Keratinocyte (primary cell): Measurements from ENCODE around the gene FOXO1. TPM values are rescaled to one million over a fixed set of nuclear protein-coding genes. Genes with fewer than 3 reads are reported as not detected.

Source experiments
- DNase-seq: peaks from one replicate; pipeline ENCODE4 v3.0.0-alpha.2; 2011; ENCODE audit warnings: low read depth, missing footprints, low spot score
- FAIRE-seq: peaks from 2 replicates; lab custom pipeline; 2011; peaks lifted over from hg19 to GRCh38; lab: Jason Lieb, UNC
- H2AFZ ChIP-seq: 2 replicates; pipeline ENCODE4 v1.6.0; 2012; ENCODE audit warnings: low read length, control low read depth, inconsistent platforms; ENCODE audit not compliant: control insufficient read depth
- H3K27ac ChIP-seq: 2 replicates; pipeline ENCODE4 v1.5.1; 2011; ENCODE audit warnings: low read length; ENCODE audit not compliant: control insufficient read depth, insufficient read depth
- H3K27me3 ChIP-seq: 3 replicates; pipeline ENCODE4 v1.6.0; 2011; ENCODE audit warnings: low read length; ENCODE audit not compliant: control insufficient read depth, insufficient read depth; ENCODE audit errors: extremely low read depth
- H3K36me3 ChIP-seq, 2 experiments: 2 replicates in 1 of 2; 3 replicates in 1 of 2; pipeline ENCODE4 v1.5.1; 2011; ENCODE audit warnings: low read length in 2 of 2, mild to moderate bottlenecking in 1 of 2; ENCODE audit not compliant: control insufficient read depth in 2 of 2, insufficient read depth in 2 of 2; ENCODE audit errors: extremely low read depth in 1 of 2
- H3K4me1 ChIP-seq: 3 replicates; pipeline ENCODE4 v1.5.1; 2011; ENCODE audit warnings: low read length; ENCODE audit not compliant: control insufficient read depth, insufficient read depth; ENCODE audit errors: extremely low read depth
- H3K4me2 ChIP-seq: 3 replicates; pipeline ENCODE4 v1.6.0; 2011; ENCODE audit warnings: low read depth, low read length; ENCODE audit not compliant: control insufficient read depth, insufficient read depth; ENCODE audit errors: extremely low read depth
- H3K4me3 ChIP-seq, 3 experiments: fragments of 200-600 bp in 1 of 3; sonication (generic) in 1 of 3; 2 replicates in 2 of 3; 3 replicates in 1 of 3; pipeline ENCODE4 v1.5.1; 2011 to 2016; ENCODE audit warnings: low read length in 3 of 3, mild to moderate bottlenecking in 3 of 3, control low read depth in 2 of 3, inconsistent platforms in 1 of 3, low read depth in 1 of 3, mixed read lengths in 1 of 3, mixed run types in 1 of 3, moderate library complexity in 1 of 3; ENCODE audit not compliant: control insufficient read depth in 2 of 3, insufficient read depth in 2 of 3; ENCODE audit errors: extremely low read depth in 1 of 3
- H3K79me2 ChIP-seq: 2 replicates; pipeline ENCODE4 v1.6.0; 2012; ENCODE audit warnings: low read length; ENCODE audit not compliant: control insufficient read depth, insufficient read depth
- H3K9ac ChIP-seq: 3 replicates; pipeline ENCODE4 v1.6.0; 2011; ENCODE audit warnings: low read length; ENCODE audit not compliant: control insufficient read depth, insufficient read depth; ENCODE audit errors: extremely low read depth
- H3K9me1 ChIP-seq: 3 replicates; pipeline ENCODE4 v1.6.0; 2011; ENCODE audit warnings: low read length; ENCODE audit not compliant: control insufficient read depth, insufficient read depth; ENCODE audit errors: extremely low read depth
- H3K9me3 ChIP-seq: 2 replicates; pipeline ENCODE4 v1.5.1; 2012; ENCODE audit warnings: low read depth, low read length; ENCODE audit not compliant: control insufficient read depth
- H4K20me1 ChIP-seq: 3 replicates; pipeline ENCODE4 v1.6.0; 2011; ENCODE audit warnings: low read length; ENCODE audit not compliant: control insufficient read depth, insufficient read depth; ENCODE audit errors: extremely low read depth
- EZH2 ChIP-seq: IDR thresholded peaks from one replicate; pipeline ENCODE4 v1.6.1; 2012; ENCODE audit warnings: inconsistent platforms, mild to moderate bottlenecking, low read length, moderate library complexity
- dilution Hi-C: fragments of 300-500 bp; cut with MboI; formaldehyde crosslinking; loops from one replicate; pipeline ENCODE4 v1.7.0; 2020; ENCODE audit warnings: low sequenced_read_pairs; ENCODE audit not compliant: extremely low pct_ligation_motif_present
- polyA plus RNA-seq, 5 experiments: library from polyadenylated mRNA; depleted of rRNA in 3 of 5; stranded (reverse) in 3 of 5; stranded (forward) in 1 of 5; unstranded in 1 of 5; fragments of >200 nt; gene quantifications; 1 replicate in 1 of 5; 2 replicates in 3 of 5; 3 replicates in 1 of 5; pipeline versions ENCODE4 v1.2.1 to v1.2.3, GENCODE V29; 2011 to 2012; ENCODE audit warnings: missing spikeins in 2 of 5, low read depth in 1 of 5, low replicate concordance in 1 of 5
- TF ChIP-seq, protein P1 (sequence below), 3 experiments: IDR thresholded peaks in 1 of 3; conservative IDR thresholded peaks in 1 of 3; optimal IDR thresholded peaks in 1 of 3; 2 replicates in 2 of 3; 3 replicates in 1 of 3; pipeline versions ENCODE3 to v1.5.1; 2011; ENCODE audit warnings: low read length in 3 of 3, mild to moderate bottlenecking in 3 of 3, moderate library complexity in 2 of 3, control low read depth in 1 of 3, inconsistent platforms in 1 of 3; ENCODE audit not compliant: insufficient read depth in 2 of 3; ENCODE audit errors: extremely low read depth in 1 of 3

Gene FOXO1
- polyA plus RNA-seq, 1 donor (not counting 4 experiments of a cell fraction or from before 2014, with no cell fraction given), result 8.3 TPM

DNA sequence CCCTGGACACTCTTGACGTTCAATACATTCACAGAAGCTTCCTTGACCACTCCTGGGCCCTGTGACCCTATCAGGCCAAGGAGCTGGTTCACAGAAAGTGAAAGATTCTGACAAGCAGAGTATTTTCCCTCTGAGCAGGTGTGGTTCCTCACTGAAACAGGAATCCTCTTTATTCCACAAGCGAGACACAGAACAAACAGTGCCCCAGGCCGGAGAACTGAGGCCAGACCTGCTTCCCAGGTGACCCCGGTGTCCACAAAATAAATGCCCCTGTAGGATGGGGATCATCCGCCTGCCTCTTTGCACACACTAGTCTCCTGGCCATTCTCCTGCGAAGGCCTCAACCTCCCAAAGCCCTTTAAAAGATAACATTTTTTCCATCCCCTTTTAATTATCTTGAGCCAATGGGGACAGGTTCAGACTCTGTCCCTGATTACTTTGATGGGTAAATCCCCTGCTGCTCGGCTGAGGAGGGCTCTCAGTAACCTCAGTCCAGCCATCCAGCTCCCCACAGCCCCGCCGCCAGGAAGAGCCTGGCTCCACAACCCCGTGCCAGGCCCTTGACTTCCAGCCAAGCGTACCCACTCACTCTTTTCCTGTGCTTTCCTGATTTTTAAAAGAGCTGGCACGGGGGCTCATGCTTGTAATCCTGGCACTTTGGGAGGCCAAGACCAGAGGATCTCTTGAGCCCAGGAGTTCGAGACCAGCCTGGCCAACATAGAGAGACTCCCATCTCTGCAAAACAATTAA, 129.1 kb downstream of the FOXO1 start:
- Histone ChIP-seq H3K4me2 (no peak overlapping the region), H3K36me3 (no peaks in the 10 kb centered on the region), H4K20me1 (no peaks in the 10 kb centered on the region), H2AFZ (peak overlapping the region; percentile 82), H3K9me1 (no peaks in the 10 kb centered on the region), H3K9me3 (no peaks in the 10 kb centered on the region), H3K27ac (no peak overlapping the region), H3K27me3 (no peaks in the 10 kb centered on the region), H3K9ac (no peak overlapping the region), H3K4me3 (no peak overlapping the region), H3K4me1 (peaks cover 25% of the 10 kb centered on the region), H3K79me2 (no peaks in the 10 kb centered on the region)
- no peak for DNase-seq
- FAIRE-seq, result no peak
- no peak for TF ChIP-seq EZH2
- TF ChIP-seq, protein P1, sequence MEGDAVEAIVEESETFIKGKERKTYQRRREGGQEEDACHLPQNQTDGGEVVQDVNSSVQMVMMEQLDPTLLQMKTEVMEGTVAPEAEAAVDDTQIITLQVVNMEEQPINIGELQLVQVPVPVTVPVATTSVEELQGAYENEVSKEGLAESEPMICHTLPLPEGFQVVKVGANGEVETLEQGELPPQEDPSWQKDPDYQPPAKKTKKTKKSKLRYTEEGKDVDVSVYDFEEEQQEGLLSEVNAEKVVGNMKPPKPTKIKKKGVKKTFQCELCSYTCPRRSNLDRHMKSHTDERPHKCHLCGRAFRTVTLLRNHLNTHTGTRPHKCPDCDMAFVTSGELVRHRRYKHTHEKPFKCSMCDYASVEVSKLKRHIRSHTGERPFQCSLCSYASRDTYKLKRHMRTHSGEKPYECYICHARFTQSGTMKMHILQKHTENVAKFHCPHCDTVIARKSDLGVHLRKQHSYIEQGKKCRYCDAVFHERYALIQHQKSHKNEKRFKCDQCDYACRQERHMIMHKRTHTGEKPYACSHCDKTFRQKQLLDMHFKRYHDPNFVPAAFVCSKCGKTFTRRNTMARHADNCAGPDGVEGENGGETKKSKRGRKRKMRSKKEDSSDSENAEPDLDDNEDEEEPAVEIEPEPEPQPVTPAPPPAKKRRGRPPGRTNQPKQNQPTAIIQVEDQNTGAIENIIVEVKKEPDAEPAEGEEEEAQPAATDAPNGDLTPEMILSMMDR (optimal IDR thresholded peaks at IDR 0.05 in 1 of 3, IDR thresholded peaks at IDR 0.05 in 1 of 3, conservative IDR thresholded peaks at IDR 0.05 in 1 of 3; ENCODE audit: extremely low read depth in 1 of 3, insufficient read depth in 2 of 3, low read length in 3 of 3), result no peak
- dilution Hi-C loops, result no loop called here

DNA sequence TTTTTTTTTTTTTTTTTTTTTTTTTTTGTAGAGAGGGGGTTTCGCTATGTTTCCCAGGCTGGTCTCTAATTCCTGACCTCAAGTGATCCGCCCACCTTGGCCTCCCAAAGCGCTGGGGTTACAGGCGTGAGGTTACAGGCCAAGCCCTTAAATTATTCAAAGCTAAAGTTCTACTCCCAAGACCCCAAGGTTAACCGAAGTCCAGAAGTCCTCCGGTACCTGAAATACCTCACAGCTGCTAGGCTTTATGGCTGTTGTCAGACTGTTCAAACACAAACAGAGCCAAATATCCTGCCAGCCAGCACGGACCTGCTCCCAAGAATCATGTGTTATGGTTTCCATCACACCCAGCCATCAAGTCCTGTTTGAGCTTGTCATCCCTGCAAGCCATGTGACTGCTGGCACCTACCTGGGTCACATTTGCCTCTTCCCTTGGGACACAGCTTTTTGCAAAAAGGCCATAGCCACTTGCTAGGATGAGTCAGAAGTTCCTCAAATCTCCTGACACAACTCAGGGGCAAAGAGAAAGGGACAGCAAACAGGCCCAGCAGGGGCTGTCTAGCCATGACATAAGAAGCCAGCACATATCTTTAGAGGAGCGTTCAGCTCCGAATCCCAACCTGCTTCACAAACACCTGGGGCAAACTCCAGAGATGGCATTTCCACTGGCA, 129.9 kb downstream of the FOXO1 start:
- peak overlapping the region; percentile 25 for H3K4me2 ChIP-seq
- no peak for FAIRE-seq

More for the DNA sequence above, 129.9 kb downstream of the FOXO1 start:
- no peaks in the 10 kb centered on the region for H3K9me3 ChIP-seq
- no peak overlapping the region for H3K27ac ChIP-seq
- peak overlapping the region; percentile 82 for H2AFZ ChIP-seq
- no peak overlapping the region for H3K9ac ChIP-seq
- H3K9me1 ChIP-seq, result no peaks in the 10 kb centered on the region
- H3K36me3 ChIP-seq, result no peaks in the 10 kb centered on the region
- DNase-seq, result peak; percentile 11
- peaks cover 25% of the 10 kb centered on the region for H3K4me1 ChIP-seq
- no peak for TF ChIP-seq EZH2
- TF ChIP-seq, protein P1 (optimal IDR thresholded peaks at IDR 0.05 in 1 of 3, IDR thresholded peaks at IDR 0.05 in 1 of 3, conservative IDR thresholded peaks at IDR 0.05 in 1 of 3; ENCODE audit: extremely low read depth in 1 of 3, insufficient read depth in 2 of 3, low read length in 3 of 3), result no peak
- dilution Hi-C loops, result no loop called here
- no peak overlapping the region for H3K4me3 ChIP-seq
- H4K20me1 ChIP-seq, result no peaks in the 10 kb centered on the region
- no peaks in the 10 kb centered on the region for H3K79me2 ChIP-seq
- no peaks in the 10 kb centered on the region for H3K27me3 ChIP-seq
